ENCODE results near the gene SOHLH2. TPM values are rescaled to one million over a fixed set of nuclear protein-coding genes. Genes with fewer than 3 reads are reported as not detected.

The SOHLH2 gene
- total RNA-seq, 1 experiment from 2014 or later: 2.3 TPM

DNA sequence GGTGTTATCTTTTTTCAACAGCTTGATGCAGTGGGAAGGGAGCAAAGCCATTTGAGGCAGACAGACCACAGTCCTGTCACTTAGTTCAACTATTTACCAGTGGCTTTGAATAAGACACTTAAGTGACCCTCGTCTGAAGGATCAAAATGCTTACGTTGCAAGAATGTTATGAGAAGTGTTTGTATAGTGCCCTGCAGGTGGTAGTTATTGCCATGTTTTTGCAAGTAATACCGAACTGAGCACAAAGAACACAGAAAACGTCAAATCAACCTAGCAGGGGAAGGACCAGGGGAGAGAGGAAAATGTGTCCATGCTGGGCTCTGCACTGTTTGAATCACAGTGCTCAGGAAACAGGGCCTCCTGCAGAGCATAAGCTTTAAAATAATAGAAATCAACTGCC lies 2.8 kb downstream of the SOHLH2 start:
- no peaks in the 10 kb centered on the region for H3K27me3 ChIP-seq (ENCODE audit: insufficient read depth, low read depth)
- no peaks in the 10 kb centered on the region for H3K4me1 ChIP-seq (replicated peaks; ENCODE audit: insufficient read depth)
- H3F3A ChIP-seq (ENCODE audit: insufficient read depth, low read depth): no peaks in the 10 kb centered on the region
- TF ChIP-seq, protein P1, sequence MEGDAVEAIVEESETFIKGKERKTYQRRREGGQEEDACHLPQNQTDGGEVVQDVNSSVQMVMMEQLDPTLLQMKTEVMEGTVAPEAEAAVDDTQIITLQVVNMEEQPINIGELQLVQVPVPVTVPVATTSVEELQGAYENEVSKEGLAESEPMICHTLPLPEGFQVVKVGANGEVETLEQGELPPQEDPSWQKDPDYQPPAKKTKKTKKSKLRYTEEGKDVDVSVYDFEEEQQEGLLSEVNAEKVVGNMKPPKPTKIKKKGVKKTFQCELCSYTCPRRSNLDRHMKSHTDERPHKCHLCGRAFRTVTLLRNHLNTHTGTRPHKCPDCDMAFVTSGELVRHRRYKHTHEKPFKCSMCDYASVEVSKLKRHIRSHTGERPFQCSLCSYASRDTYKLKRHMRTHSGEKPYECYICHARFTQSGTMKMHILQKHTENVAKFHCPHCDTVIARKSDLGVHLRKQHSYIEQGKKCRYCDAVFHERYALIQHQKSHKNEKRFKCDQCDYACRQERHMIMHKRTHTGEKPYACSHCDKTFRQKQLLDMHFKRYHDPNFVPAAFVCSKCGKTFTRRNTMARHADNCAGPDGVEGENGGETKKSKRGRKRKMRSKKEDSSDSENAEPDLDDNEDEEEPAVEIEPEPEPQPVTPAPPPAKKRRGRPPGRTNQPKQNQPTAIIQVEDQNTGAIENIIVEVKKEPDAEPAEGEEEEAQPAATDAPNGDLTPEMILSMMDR (conservative IDR thresholded peaks at IDR 0.05): no peak
- TF ChIP-seq EZH2 (IDR thresholded peaks at IDR 0.05; ENCODE audit: low read depth): no peak
- no peaks in the 10 kb centered on the region for H3K79me2 ChIP-seq (ENCODE audit: low read depth)
- no peaks in the 10 kb centered on the region for H3K9me2 ChIP-seq (ENCODE audit: insufficient read depth)
- no peak overlapping the region for H3K4me2 ChIP-seq
- intact Hi-C loops (cut with micrococcal nuclease; ENCODE audit: unreplicated experiment): no loop called here
- no peaks in the 10 kb centered on the region for H4K20me1 ChIP-seq (ENCODE audit: insufficient read depth)
- H3K9me3 ChIP-seq (ENCODE audit: insufficient read depth, low read depth): no peaks in the 10 kb centered on the region
- POLR2A ChIA-PET (ENCODE audit: unreplicated experiment): no interaction called here
- H3K4me3 ChIP-seq: no peak overlapping the region
- BruUV-seq (replicated peaks): no TSS peak
- H2AFZ ChIP-seq: no peak overlapping the region
- no peak overlapping the region for H3K27ac ChIP-seq
- no peaks in the 10 kb centered on the region for H3K36me3 ChIP-seq (ENCODE audit: low read depth)
- DNase-seq: no peak
- CTCF ChIA-PET: no interaction called here

DNA sequence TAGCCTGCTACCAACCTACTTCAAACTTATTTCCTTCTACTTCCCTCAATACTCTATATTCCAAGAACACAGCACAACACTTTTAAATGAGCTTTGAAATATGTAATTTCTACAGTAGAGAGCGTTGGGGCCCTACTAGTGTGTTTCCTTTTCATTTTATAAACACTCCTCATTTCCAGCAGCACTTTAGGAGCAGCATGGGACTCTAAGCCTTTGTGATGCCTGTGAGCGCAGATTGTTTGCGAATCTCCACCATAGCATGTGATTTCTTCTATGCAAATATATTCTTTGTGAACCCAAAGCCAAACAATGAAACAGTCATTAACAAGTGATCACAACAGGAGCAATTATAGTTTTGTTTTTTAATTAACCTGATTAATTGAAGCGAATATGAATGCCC lies 3.6 kb downstream of the SOHLH2 start:
- Histone ChIP-seq H4K20me1 (ENCODE audit: insufficient read depth) (no peaks in the 10 kb centered on the region), H3K9me2 (ENCODE audit: insufficient read depth) (no peaks in the 10 kb centered on the region; the same call in 1 of the 2 replicates), H3K27ac (no peak overlapping the region), H3K36me3 (ENCODE audit: low read depth) (no peaks in the 10 kb centered on the region), H3K4me2 (no peak overlapping the region), H3K4me1 (replicated peaks; ENCODE audit: insufficient read depth) (no peaks in the 10 kb centered on the region), H3K27me3 (ENCODE audit: insufficient read depth, low read depth) (no peaks in the 10 kb centered on the region), H3K9me3 (ENCODE audit: insufficient read depth, low read depth) (no peaks in the 10 kb centered on the region), H3K79me2 (ENCODE audit: low read depth) (no peaks in the 10 kb centered on the region), H3K4me3 (no peak overlapping the region), H2AFZ (no peak overlapping the region), H3F3A (ENCODE audit: insufficient read depth, low read depth) (no peaks in the 10 kb centered on the region)
- intact Hi-C loops (cut with micrococcal nuclease; ENCODE audit: unreplicated experiment): no loop called here
- BruUV-seq (replicated peaks): no TSS peak
- TF ChIP-seq, protein P1 (conservative IDR thresholded peaks at IDR 0.05): no peak
- TF ChIP-seq EZH2 (IDR thresholded peaks at IDR 0.05; ENCODE audit: low read depth): no peak
- DNase-seq: no peak
- CTCF ChIA-PET: no interaction called here
- POLR2A ChIA-PET (ENCODE audit: unreplicated experiment): no interaction called here

DNA sequence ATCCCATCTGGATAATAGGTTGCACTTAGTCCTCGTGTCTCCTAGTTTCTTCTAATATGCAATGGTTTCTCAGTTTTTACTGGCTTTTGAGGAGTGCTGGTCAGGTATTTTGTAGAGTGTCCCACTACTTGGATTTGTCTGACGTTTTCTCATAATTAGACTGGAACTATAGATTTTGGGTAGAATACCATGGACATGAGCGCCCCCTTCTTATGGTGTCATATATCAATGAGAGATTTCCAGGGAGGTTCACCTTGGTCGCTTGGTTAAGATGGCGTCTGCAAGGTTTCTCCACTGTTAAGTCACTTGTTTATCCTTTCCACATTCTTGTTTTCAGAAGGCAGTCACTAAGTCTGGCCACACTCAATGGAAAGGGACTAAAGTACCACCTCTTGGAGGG lies 6.7 kb downstream of the SOHLH2 start:
- DNase-seq: no peak
- Histone ChIP-seq H3K27ac (no peak overlapping the region), H3K4me3 (no peak overlapping the region), H3F3A (ENCODE audit: insufficient read depth, low read depth) (no peaks in the 10 kb centered on the region; the same call in 1 of the 2 replicates), H3K79me2 (ENCODE audit: low read depth) (no peaks in the 10 kb centered on the region), H3K27me3 (ENCODE audit: insufficient read depth, low read depth) (no peaks in the 10 kb centered on the region), H4K20me1 (ENCODE audit: insufficient read depth) (no peaks in the 10 kb centered on the region), H3K4me1 (replicated peaks; ENCODE audit: insufficient read depth) (no peaks in the 10 kb centered on the region), H3K9me3 (ENCODE audit: insufficient read depth, low read depth) (no peaks in the 10 kb centered on the region), H2AFZ (no peak overlapping the region), H3K36me3 (ENCODE audit: low read depth) (no peaks in the 10 kb centered on the region), H3K9me2 (ENCODE audit: insufficient read depth) (no peaks in the 10 kb centered on the region; the same call in 1 of the 2 replicates), H3K4me2 (no peak overlapping the region)
- intact Hi-C loops (cut with micrococcal nuclease; ENCODE audit: unreplicated experiment): no loop called here
- ChIA-PET CTCF (no interaction called here), POLR2A (ENCODE audit: unreplicated experiment) (no interaction called here)
- TF ChIP-seq, protein P1 (conservative IDR thresholded peaks at IDR 0.05): no peak
- no peak for TF ChIP-seq EZH2 (IDR thresholded peaks at IDR 0.05; ENCODE audit: low read depth)
- BruUV-seq (replicated peaks): no TSS peak

Measured in PC-9 (cell line).